ENCODE data around the gene TGM2.

Gene TGM2

GRCh38 chr20:38141889-38142494 is 23.1 kb downstream of the TGM2 start:
- no peak for DNase-seq

- DNase-seq = no peak
Observed at GRCh38 chr20:38141204-38141888, 23.7 kb downstream of the TGM2 start.

GRCh38 chr20:38139977-38140753 is 24.9 kb downstream of the TGM2 start:
- no peak for DNase-seq

- no peak for DNase-seq
Observed at GRCh38 chr20:38139156-38139912, 25.7 kb downstream of the TGM2 start.

GRCh38 chr20:38138086-38138778 is 26.8 kb downstream of the TGM2 start:
- no peak for DNase-seq

GRCh38 chr20:38137441-38138037 is 27.5 kb downstream of the TGM2 start:
- DNase-seq = no peak

- DNase-seq = no peak
Observed at GRCh38 chr20:38136421-38137245, 28.4 kb downstream of the TGM2 start.

GRCh38 chr20:38135651-38136420 is 29.2 kb downstream of the TGM2 start:
- DNase-seq = no peak

GRCh38 chr20:38135271-38135650 is 29.8 kb downstream of the TGM2 start:
- DNase-seq = no peak

- DNase-seq = no peak
Observed at GRCh38 chr20:38134427-38135270, 30.4 kb downstream of the TGM2 start.

GRCh38 chr20:38133680-38134426 is 31.2 kb downstream of the TGM2 start:
- DNase-seq = no peak

- DNase-seq = no peak
Observed at GRCh38 chr20:38132910-38133501, 32.1 kb downstream of the TGM2 start.

GRCh38 chr20:38132156-38132909 is 32.7 kb downstream of the TGM2 start:
- DNase-seq = no peak

- DNase-seq = no peak
Observed at GRCh38 chr20:38131588-38132121, 33.4 kb downstream of the TGM2 start.

GRCh38 chr20:38130687-38131587 is 34.1 kb downstream of the TGM2 start:
- DNase-seq = no peak
